ENCODE results near the gene TACR2. TPM values are rescaled to one million over a fixed set of nuclear protein-coding genes. Genes with fewer than 3 reads are reported as not detected.

TACR2 gene
- total RNA-seq, 1 donor from 2014 or later, result not detected

DNA sequence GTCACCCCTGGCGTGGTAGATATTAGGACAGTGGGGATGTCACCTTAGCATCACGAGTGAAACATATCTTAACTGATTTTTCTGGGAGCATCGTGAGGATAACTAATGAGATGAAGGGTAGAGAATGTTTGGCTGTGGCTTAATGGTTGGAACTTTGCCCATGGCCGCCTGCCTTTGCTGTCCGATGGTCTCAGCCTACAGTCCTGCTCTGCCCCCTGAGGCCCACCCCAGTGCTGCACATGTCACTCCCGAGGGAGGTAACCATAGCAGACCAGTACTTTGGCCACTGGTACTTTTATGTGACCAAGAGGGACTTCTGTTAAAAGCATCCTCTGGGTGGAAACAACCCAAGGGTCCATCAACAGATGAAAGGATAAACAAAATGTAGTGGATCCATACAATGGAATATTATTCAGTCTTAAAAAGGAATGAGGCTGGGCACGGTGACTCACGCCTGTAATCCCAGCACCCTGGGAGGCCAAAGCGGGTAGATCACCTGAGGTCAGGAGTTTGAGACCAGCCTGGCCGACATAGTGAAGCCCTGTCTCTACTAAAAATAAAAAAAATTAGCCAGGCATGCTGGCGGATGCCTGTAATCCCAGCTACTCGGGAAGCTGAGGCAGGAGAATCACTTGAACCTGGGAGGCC lies 58.4 kb downstream of the TACR2 start:
- H3K27me3 ChIP-seq (ENCODE audit: control insufficient read depth in 3 of 3, insufficient read depth in 3 of 3, low read length in 3 of 3), result no peaks in the 10 kb centered on the region
- peaks cover 42 to 51% (median 49%) of the 10 kb centered on the region in 3 donors for H3K4me1 ChIP-seq (ENCODE audit: control insufficient read depth in 3 of 3, insufficient read depth in 3 of 3, low read length in 3 of 3)
- H3K9ac ChIP-seq (ENCODE audit: low read depth in 1 of 3, low read length in 3 of 3), result no peak overlapping the region
- H3K9me3 ChIP-seq (ENCODE audit: control insufficient read depth in 3 of 3, low read length in 3 of 3), result no peaks in the 10 kb centered on the region
- H3K36me3 ChIP-seq (ENCODE audit: control insufficient read depth in 3 of 3, insufficient read depth in 3 of 3, low read length in 3 of 3), result peaks cover 0 to 3% (median 0%) of the 10 kb centered on the region in 3 donors
- H3K27ac ChIP-seq (ENCODE audit: low read depth, low read length), result peak overlapping the region; percentile 94
- H3K4me3 ChIP-seq (ENCODE audit: low read length in 3 of 3), result no peak overlapping the region

DNA sequence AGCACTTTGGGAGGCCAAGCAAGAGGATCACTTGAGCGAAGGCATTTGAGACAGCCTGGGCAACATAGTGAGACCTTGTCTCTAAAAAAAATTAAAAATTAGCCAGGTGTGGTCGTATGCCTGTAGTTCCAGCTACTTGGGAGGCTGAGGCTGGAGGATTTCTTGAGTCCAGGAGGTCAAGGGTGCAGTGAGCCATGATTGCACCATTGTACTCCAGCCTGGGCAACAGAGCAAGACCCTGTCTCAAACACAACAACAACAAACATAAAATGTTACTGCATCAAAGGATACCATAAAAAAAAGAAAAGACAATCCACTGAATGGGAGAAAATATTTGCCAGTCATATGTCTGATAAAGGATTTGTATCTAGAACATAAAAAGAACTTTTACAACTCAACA lies 60.5 kb downstream of the TACR2 start:
- Histone ChIP-seq H3K4me1 (ENCODE audit: control insufficient read depth in 3 of 3, insufficient read depth in 3 of 3, low read length in 3 of 3) (peaks cover 23 to 33% (median 31%) of the 10 kb centered on the region in 3 donors), H3K27ac (ENCODE audit: low read depth, low read length) (no peak overlapping the region), H3K4me3 (ENCODE audit: low read length in 3 of 3) (no peak overlapping the region), H3K9ac (ENCODE audit: low read depth in 1 of 3, low read length in 3 of 3) (no peak overlapping the region), H3K9me3 (ENCODE audit: control insufficient read depth in 3 of 3, low read length in 3 of 3) (no peaks in the 10 kb centered on the region), H3K27me3 (ENCODE audit: control insufficient read depth in 3 of 3, insufficient read depth in 3 of 3, low read length in 3 of 3) (no peaks in the 10 kb centered on the region), H3K36me3 (ENCODE audit: control insufficient read depth in 3 of 3, insufficient read depth in 3 of 3, low read length in 3 of 3) (peaks cover 0 to under 1% (median 0%) of the 10 kb centered on the region in 3 donors)

DNA sequence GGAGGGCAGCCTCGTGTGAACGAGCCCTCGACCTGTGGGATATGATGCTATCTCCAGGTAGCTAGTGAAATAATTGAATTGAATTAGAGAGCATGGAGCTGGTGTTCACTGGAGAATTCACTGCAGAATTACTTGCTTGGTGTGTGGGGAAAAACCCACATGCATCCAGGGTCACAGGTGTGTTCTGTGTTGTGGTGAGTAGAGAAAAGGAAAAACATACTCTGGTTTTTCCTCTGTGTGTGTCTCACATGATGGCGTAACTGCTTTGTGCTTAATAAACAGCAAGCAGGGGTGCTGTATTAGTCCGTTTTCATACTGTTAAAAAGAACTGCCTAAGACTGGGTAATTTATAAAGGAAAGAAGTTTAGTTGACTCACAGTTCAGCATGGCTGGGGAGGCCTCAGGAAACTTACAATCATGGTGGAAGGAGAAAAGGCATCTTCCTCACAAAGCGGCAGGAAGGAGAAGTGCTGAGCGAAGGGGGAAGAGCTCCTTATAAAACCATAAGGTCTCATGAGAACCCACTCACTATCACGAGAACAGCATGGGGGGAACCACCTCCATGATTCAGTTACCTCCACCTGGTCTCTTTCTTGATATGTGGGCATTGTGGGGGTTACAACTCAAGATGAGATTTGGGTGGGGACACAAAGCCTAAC lies 62.6 kb downstream of the TACR2 start:
- H3K27ac ChIP-seq (ENCODE audit: low read depth, low read length), result no peak overlapping the region
- H3K9ac ChIP-seq (ENCODE audit: low read depth in 1 of 3, low read length in 3 of 3), result no peak overlapping the region
- H3K4me3 ChIP-seq (ENCODE audit: low read length in 3 of 3), result no peak overlapping the region
- no peaks in the 10 kb centered on the region for H3K9me3 ChIP-seq (ENCODE audit: control insufficient read depth in 3 of 3, low read length in 3 of 3)
- H3K36me3 ChIP-seq (ENCODE audit: control insufficient read depth in 3 of 3, insufficient read depth in 3 of 3, low read length in 3 of 3), result peaks cover 5 to 7% (median 5%) of the 10 kb centered on the region in 3 donors
- no peaks in the 10 kb centered on the region for H3K27me3 ChIP-seq (ENCODE audit: control insufficient read depth in 3 of 3, insufficient read depth in 3 of 3, low read length in 3 of 3)
- H3K4me1 ChIP-seq (ENCODE audit: control insufficient read depth in 3 of 3, insufficient read depth in 3 of 3, low read length in 3 of 3), result peaks cover 7 to 20% (median 17%) of the 10 kb centered on the region in 3 donors

Other genes starting within 250 kb of the TACR2 start
- 22.4 TPM for gene SUPV3L1, start 236.7 kb downstream of the TACR2 start, total RNA-seq
- gene HKDC1, start 196.6 kb downstream of the TACR2 start, total RNA-seq, result not detected
- 32.4 TPM for gene HK1, start 138.4 kb downstream of the TACR2 start, total RNA-seq
- 72.0 TPM for gene TSPAN15, start 34.5 kb upstream of the TACR2 start, total RNA-seq
- gene NEUROG3, start 156.5 kb upstream of the TACR2 start, total RNA-seq, result not detected
- gene FAM241B, start 213.3 kb upstream of the TACR2 start, total RNA-seq, result not detected

Data from skeletal muscle tissue (tissue), 4 donors.